Bronchial epithelial cell (primary cell): ENCODE measurements around the gene MCTP1. TPM values are rescaled to one million over a fixed set of nuclear protein-coding genes. Genes with fewer than 3 reads are reported as not detected.

Source experiments
- DNase-seq: peaks from one replicate; pipeline ENCODE4 v3.0.0-alpha.2; 2010; ENCODE audit warnings: low read depth
- FAIRE-seq: peaks from 2 replicates; lab custom pipeline; 2011; peaks lifted over from hg19 to GRCh38; lab: Jason Lieb, UNC
- H3K27me3 ChIP-seq: 2 replicates; pipeline ENCODE4 v1.5.1; 2011; ENCODE audit warnings: low read length; ENCODE audit not compliant: control insufficient read depth, insufficient read depth
- H3K36me3 ChIP-seq: 2 replicates; pipeline ENCODE4 v1.5.1; 2011; ENCODE audit warnings: low read length; ENCODE audit not compliant: control insufficient read depth, insufficient read depth
- H3K4me3 ChIP-seq: 2 replicates; pipeline ENCODE4 v1.5.1; 2011; ENCODE audit warnings: mild to moderate bottlenecking, low read depth, low read length, control low read depth
- CTCF ChIP-seq: IDR thresholded peaks from 2 replicates; pipeline ENCODE4 v1.5.1; 2011; ENCODE audit warnings: mild to moderate bottlenecking, moderate library complexity, low read length, control low read depth, inconsistent platforms; ENCODE audit not compliant: insufficient read depth, severe bottlenecking
- total RNA-seq: library from RNA; depleted of rRNA; stranded (reverse); fragments of >200 nt; gene quantifications from 2 replicates; pipeline ENCODE4 v1.2.1, GENCODE V29; 2014

Gene MCTP1
- total RNA-seq, 1 donor from 2014 or later = 17.9 TPM

GRCh38 chr5:95283761-95284571 lies 928 bp downstream of the MCTP1 start:
- no peak for DNase-seq
- peaks cover 20% of the 10 kb centered on the region for H3K27me3 ChIP-seq
- peak; percentile 57 for TF ChIP-seq CTCF
- no peak for FAIRE-seq
- no peaks in the 10 kb centered on the region for H3K36me3 ChIP-seq
- H3K4me3 ChIP-seq = peak overlapping the region; percentile 39

- H3K4me3 ChIP-seq = no peak overlapping the region
- FAIRE-seq (no peak), DNase-seq (no peak)
- no peaks in the 10 kb centered on the region for H3K36me3 ChIP-seq
- H3K27me3 ChIP-seq = peaks cover 19% of the 10 kb centered on the region
- no peak for TF ChIP-seq CTCF
Measured at GRCh38 chr5:95283022-95283615, 1.8 kb downstream of the MCTP1 start.

GRCh38 chr5:95281226-95281625 lies 3.7 kb downstream of the MCTP1 start:
- peak; percentile 19 for DNase-seq
- H3K27me3 ChIP-seq = peaks cover 16% of the 10 kb centered on the region
- no peak for FAIRE-seq
- no peak overlapping the region for H3K4me3 ChIP-seq
- TF ChIP-seq CTCF = no peak
- H3K36me3 ChIP-seq = no peaks in the 10 kb centered on the region

GRCh38 chr5:95280401-95281095 lies 4.3 kb downstream of the MCTP1 start:
- no peak overlapping the region for H3K4me3 ChIP-seq
- DNase-seq (no peak), FAIRE-seq (no peak)
- H3K27me3 ChIP-seq = peaks cover 14% of the 10 kb centered on the region
- no peak for TF ChIP-seq CTCF
- H3K36me3 ChIP-seq = no peaks in the 10 kb centered on the region

- Histone ChIP-seq H3K27me3 (no peaks in the 10 kb centered on the region), H3K4me3 (no peak overlapping the region), H3K36me3 (no peaks in the 10 kb centered on the region)
- FAIRE-seq (no peak), DNase-seq (no peak)
- no peak for TF ChIP-seq CTCF
Measured at GRCh38 chr5:95274011-95274410, 10.9 kb downstream of the MCTP1 start.
